GM03348 (cell line): ENCODE results near the gene TM2D3.

Source experiments
- DNase-seq: peaks from one replicate; pipeline ENCODE4 v3.0.0; 2012; ENCODE audit warnings: low spot score

TM2D3 gene, protein sequence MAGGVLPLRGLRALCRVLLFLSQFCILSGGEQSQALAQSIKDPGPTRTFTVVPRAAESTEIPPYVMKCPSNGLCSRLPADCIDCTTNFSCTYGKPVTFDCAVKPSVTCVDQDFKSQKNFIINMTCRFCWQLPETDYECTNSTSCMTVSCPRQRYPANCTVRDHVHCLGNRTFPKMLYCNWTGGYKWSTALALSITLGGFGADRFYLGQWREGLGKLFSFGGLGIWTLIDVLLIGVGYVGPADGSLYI

DNA sequence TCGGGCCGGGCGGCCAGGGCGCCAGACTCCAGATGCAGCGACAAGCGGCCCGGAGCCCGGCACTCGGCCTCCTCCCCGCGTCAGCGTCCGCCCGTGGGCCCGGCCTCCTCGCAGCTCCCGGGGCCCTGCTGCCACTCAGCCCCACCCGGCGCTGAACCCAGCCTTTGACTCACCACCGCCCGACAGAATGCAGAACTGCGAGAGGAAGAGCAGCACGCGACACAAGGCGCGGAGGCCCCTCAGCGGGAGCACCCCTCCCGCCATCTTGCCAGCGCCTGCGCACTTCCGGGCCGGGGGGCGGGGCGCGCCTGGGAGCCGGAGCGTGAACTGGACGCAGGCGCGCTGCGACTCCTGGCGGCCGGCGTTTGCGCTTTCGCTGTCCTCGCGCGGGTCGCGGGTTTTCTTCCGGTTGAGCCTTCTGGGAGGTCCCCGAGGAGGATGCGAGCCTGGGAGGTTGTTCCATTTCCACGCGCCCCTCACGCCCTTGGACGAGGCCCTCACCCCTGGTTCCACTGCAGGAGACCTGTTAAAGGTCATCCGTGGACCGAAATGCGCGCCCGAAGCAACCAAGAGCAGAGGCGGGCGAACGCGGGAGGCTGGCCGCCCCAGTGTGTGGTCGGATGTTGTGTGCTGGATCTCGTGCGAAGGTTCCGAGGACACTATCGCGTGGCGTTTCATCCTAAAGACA lies at the start of gene TM2D3:
Gene TM2D3 (minus strand): TSS at position 284 of the 688 bp plus-strand sequence. CDS start 20 bp downstream, at position 264.
- peak; percentile 99 for DNase-seq

DNA sequence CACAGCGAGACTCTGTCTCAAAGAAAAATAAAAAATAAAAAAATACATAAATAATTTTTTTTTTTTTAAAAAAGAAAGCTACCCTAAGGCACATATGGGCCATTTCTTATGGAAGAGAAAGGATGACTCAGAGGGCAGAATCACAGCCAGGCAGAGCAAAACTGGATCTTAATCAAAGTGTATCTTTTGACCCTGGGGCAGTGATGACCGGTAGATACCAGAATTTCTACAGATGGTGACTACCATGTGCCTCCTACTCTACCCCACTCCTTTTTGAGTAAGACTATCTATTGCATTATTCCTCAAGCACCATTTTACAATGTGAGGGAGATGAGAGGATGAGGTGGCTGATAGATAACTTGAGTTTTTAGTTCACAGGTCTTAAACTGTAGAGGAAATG lies 46.1 kb upstream of the TM2D3 start:
- no peak for DNase-seq

DNA sequence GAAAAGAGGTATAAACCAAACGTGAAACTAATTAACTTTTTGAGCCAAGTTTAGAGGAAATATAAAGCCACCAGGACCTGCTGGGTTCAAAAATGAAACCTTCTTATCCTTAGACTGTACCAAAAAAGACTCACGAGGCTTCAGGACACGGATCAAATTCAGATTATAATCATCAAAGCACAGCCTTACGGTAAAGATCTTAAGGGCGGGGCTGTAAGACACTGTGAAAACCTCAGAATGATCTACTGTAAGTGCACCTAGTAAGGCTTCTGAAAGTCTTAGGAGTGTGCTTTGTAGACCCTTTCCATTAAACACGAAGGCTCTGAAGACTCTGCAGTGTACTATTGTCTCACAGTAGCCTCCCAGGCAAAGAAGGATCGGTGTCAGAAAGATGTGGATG lies 45.3 kb upstream of the TM2D3 start:
- DNase-seq: no peak

DNA sequence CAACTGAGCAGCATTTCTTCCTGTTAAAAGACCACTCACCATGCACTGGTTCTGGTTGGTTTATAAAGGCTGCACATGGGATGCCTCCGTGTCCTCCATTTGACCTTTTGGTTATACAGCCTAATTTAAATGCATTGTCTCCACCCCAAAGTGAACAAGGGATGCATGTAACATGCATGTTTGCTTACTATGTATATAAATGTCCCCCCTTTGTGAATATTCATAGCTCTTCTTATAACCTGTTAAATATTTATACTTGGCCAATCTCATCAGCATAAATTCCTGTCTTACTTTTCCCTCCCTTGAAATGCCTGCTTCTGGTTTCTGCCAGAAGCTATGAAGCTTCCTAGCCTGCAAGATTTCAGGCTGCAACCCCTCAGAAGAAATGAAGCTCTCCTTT lies 44.6 kb upstream of the TM2D3 start:
- no peak for DNase-seq

DNA sequence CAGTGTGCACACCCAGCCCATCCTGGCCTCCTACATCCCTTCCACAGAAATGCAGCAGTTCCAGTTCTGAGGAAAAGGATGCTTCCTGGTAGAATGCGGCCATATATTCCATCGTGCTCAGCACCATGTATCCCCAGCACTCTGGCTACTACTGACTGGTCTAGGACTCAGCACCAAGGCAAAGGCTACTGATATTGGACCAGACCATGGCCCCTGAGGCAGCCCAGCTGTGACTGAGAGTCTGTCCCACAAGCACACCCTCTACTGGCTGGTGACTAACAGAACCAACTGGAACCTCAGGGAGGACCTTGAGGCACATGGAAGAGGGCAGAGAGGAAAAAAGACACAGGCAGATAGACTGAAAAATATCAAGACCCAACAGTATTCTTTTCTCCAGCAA lies 42.1 kb upstream of the TM2D3 start:
- DNase-seq: no peak

DNA sequence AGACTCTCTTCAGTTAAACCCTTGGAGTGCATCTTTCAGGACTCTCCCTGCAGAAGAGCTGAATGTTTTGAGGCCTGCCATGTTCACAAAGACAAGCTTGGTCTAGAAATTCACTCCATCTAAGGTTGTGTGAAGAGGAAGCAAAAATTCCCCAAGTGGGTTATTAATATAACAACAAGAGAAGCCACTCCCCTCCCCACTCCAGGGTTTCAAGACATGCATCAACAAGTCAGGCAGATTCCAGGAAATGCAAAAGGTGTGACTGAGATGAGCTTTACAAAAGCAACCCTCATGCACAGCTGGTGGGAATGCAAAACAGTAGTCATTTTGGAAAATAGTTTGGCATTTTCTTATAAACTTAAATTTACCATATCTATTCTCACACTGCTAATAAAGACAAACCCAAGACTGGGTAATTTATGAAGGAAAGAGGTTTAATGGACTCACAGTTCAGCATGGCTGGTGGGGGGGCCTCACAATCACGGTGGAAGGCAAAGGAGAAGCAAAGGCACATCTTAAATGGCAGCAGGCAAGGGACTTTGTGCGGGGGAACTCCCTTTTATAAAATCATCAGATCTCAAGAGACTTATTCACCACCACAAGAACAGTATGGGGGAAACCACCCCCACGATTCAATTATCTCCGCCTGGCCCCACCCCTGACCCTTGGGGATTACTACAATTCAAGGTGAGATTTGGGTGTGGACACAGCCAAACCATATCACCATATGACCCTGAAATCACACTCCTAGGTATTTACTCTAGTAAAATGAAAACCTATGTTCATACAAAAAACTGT lies 40.8 kb upstream of the TM2D3 start:
- no peak for DNase-seq

DNA sequence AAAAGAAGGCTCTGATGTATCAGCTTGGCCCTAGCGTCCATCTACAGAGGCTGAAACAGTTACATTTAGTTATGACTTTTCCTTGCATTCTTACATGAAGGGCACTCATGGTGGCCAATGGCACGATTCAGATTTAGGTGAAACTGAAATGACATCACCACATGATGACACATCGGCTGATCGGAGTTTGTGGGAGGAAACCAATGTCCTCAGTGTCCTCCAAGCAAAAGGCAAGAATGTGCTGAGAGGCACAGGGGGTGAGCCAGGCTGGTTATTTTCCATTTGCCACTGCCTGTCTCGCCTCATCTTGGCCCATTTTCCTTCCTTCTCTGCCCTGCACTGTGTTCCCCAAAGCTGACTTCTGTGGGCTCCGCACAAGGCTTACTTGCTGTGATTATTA lies 37.7 kb upstream of the TM2D3 start:
- DNase-seq: no peak

DNA sequence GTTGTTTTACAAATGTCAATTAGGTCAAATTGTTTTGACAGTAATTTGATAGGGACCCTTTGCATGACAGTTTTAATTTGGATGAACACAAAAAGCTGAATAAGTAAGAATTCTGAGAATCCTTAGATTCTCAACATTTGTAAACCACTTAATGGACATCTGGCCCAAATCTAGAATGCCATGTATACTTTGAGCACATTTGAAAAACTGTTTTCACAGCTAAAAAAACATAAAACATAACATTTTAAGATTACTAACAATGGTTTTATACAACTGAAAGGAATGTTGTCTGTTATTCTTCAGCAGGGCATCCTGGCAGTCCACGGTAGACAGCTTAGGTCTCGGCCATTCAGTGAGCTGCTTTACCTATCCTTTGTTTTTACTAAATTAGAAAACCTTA lies 34.5 kb upstream of the TM2D3 start:
- no peak for DNase-seq

DNA sequence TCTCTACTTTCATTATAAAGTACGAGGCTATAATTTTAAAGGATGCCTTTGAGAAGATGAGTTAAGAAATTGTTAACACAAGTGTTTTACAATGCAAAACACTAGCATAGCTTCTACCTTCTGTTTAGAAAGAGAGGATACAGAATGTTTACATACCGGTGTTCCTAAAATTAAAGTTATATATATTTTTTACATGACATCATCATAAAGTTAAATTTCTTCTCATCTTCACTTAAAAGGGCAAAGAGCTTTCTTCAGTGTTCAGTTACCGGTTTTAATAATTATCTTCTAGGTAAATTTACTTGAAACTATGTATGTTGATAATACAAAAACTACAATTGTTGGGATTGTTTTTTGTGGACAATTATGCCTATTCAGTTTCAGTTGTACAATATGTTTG lies 32.7 kb upstream of the TM2D3 start:
- DNase-seq: no peak

DNA sequence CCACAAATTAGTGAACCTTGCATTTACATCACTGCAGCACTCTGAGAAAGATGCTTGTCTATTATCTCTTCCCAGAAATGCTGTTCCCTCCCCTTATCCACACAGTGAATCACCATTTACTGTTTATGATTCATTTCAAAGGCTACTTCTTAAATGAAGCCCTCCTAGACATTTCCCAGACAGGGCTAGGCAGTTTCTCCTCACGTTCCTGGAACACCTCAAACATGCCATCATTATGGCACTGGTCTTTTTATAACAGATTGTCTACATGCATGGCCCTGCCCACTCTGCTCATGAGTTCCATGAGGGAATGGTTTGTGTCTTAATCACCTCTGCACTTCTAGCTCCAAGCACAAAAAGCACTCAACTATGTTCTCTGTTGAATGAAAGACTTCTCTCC lies 32.2 kb upstream of the TM2D3 start:
- peak; percentile 49 for DNase-seq

DNA sequence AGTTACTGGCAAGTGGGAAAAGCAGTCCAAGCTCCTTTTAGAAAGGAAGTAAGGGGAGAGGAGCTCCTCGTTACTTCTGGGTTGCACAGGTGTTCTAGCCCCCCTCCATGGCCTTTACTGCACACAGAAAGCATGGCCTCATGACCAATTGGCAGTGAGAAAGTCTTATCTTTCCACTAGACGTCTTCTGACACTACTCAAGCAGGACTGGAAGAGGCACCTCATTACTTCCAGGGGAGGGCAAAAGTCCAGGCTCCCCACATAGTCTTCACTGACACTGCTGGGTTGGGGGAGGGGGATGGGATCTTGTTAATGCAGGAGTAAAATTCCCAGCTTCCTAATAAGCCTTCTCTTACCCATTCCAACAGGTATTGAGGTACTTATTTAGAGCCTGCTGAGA lies 27.6 kb upstream of the TM2D3 start:
- no peak for DNase-seq

DNA sequence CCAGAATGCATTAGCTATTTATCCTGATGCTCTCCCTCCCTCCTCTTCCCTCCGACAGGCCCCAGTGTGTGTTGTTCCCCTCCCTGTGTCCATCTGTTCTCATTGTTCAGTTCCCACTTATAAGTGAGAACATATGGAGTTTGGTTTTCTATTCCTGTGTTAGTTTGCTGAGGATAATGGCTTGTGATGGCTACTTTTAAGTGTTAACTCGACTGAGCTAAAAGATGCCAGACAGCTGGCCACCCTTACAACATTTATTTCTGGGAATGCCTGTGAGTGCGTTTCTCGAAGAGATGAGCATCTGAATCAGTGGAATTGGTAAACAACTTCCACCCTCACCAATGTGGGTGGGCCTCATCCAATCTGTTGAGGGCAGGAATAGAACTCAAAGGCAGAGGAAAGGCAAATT lies 24.7 kb upstream of the TM2D3 start:
- peak; percentile 24 for DNase-seq

DNA sequence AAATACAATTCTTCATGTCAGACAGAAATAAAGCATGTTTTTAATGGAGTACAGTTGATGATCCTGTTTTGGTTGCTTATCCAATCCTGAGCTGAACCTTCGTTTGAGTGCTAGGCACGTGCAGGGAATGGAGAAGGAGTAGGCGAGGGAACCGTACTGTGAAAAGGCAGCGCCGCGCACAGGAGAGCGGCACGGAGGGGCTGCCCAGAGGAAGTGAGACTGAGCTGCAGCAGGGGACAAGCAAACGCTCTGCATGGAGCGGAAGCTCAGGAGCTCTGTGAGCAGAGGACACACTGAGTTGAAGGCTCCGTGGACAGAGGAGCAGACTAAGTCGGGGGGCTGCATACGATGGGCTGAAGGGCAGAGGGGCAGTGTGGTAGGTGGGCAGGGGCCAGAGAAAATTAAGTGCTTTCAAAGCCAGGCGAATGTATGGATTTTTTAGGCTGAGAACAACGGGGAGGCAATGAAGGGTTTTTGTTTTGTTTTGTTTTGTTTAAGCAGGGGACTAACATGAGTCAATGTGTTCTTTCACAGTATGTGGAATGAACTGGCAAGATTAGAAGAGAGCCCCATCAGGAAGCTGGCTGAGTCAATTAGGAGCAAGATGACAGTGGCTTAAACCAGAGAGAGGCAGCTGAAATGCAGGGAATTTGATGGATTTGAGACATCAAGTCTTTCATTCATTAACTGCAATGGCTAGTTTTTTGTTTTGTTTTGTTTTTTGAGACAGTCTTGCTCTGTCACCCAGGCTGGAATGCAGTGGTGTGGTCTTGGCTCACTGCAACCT lies 23.8 kb upstream of the TM2D3 start:
- DNase-seq: peak; percentile 78

DNA sequence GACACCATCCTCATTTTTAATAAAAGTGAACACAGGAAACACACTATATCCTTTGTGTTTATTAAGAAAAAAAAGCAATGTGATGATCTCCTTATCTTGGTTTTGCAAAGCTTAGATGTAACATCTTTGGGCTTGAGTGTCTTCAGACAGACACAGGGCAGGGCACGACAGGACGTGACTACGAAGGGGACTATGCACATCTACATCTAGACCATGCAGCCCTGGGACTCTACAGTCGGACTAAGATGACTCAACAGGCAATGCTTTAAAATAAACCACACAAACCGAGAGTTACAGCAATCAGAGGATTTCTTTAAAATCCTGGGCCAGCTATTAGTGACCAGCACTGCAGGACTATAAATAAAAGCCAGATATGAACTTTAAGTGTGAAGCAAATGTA lies 22.8 kb upstream of the TM2D3 start:
- peak; percentile 77 for DNase-seq

DNA sequence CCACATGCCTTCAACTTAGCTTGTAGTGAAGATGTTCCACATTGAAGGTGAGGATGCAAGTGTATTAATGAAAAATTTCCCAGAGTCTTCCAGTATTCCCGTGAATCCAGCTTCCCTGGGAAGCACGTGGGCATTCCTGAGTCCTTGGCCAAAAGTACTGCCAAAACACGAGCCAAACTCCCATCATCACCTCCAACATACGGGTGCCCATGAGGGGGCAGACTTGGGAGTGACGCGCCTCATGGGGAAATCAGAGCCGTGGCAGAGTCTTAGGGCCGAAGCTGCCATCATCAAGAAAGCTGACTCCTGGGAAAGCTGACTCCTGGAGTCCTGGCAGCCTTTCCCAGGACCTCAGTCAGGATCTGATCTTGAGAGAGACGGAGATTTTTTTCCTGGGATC lies 20.1 kb upstream of the TM2D3 start:
- DNase-seq: no peak

DNA sequence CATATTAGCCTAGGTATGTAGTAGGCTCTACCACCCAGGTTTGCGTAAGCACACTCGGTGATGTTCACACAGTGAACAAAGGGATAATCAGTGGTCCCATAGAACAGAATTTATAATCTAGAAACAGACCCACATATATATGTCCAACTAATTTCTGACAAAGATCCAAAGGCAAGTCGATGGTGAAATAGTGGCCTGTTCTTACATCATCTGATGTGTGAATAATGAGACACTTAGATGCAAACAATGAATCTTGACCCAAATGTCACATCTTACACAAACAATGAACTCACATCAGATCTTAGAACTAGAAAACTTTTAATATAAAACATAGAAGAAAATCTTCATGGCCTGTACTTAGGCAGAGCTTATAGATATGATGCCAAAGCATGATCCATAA lies 17.6 kb upstream of the TM2D3 start:
- DNase-seq: no peak

DNA sequence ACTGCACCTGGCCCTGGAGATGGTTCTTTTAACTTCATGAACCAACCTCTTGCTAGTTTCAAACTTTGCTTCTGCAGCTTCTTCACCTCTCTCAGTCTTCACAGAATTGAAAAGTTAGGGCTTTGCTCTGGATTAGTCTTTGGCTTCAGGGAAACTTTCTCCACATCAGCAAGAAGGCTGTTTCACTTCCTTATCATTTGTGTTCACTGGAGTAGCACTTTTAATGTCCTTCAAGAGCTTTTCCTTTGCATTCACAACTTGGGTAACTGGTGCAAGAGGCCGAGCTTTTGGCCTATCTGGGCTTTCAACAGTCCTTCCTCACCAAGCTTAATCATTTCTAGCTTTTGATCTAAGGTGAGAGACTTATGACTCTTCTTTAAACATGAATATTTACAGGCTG lies 15.7 kb upstream of the TM2D3 start:
- no peak for DNase-seq

DNA sequence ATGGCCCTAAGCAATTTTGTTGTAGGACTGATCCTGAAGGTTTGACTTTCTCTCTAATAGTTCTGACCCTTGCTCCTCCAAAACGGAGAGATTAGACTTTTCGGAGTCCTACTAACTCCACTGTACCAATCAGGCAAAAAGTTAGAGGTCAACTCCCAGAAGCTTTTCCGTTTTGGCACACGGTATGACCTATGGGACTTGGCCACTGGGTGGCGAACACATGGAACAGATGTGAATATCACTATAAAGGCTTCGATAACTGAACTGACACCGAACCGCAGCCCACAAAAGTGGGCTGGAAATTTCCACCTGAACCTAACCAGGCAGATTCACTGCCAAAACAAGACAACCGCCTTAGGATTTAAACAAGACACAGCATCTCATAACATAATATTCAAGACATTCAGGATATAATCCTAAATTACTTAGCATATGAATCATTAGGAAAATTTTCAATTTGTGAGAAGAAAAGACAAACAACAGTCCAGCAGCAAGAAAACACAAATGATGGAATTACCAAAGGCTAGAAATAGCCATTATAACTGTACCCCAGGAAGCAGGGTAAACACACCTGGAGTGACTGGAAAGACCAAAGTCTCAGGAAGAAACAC lies 12.2 kb upstream of the TM2D3 start:
- DNase-seq: no peak

DNA sequence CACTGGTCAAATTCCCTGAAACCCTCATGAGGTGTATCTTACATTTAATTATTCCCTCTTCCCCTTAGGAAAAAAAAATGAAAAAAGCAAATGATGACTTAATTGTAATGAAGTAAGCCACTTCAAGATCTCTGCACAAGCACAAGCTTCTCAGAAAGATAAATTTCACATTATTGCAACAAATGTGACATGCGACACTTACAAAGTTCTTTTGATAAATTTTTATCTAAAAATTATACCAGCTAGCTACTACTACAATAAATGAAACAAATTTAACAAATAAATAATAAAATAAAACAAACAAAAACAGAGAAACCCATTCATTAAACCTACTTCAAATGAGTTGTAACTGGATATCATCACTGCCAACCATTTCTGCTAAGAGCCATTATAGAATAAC lies 10.0 kb upstream of the TM2D3 start:
- DNase-seq: no peak

DNA sequence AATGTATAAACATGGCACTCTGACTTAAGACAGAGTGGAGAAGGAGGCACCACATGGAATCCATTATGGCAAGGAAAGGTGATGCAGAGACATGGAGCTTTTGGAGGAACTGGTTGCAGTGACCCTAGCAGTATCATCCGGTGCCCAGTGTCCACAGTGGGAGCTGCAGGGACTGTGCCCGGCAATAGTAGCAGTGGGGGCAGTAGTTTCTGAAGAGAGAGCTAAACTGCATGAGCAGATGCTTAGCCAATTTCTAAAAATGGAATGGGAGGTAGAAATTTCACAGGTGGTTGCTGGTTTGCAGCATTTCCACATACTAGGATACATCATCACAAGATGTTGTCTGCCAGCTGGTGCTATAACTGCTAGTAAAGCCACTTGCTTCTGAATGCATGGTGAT lies 7.8 kb upstream of the TM2D3 start:
- DNase-seq: no peak

DNA sequence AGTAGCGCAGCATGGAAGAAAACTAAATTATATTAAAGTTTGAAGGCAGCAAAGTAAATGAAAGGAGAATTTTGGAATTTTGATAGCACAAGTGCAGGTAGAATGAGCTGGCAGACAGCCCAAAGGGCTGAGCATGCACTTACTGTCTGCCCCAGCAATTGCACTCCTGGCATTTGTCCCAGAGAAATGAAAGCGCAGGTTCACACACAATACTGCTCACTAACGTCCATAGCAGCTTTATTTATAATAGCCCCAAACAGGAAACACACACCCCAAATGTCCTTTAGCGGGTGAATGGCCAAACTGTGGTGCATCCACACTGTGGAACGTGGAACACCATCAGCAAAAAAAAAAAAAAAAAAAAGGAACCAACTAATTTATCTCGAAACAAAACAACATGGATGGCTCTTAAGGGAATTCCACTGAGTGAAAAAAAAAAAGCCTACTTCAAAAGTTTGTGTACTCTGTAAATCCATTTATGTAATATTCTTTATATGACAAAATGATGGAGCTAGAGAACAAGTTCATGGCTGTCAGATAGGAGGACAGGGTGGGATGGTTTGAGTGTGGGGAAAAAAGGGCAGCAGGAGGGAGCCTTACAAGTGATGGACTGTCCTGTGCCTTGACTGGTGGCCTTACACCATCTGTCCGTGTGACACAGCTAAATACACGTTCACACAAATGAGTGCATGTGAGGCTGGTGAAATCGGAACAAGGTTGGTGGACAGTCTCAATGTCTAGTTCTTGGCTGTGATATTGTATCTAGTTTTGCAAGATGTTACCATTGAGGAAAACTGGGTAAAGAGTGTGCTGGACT lies 6.0 kb upstream of the TM2D3 start:
- no peak for DNase-seq
